ENCODE data around the gene FBLN1. TPM values are rescaled to one million over a fixed set of nuclear protein-coding genes. Genes with fewer than 3 reads are reported as not detected.
"Not testable (repeated sequence)": the region's sequence is repeated elsewhere in the genome, so short reads cannot be mapped to it uniquely, and the experiment has no call there.

The FBLN1 gene
- total RNA-seq, 1 donor from 2014 or later, result 82.8 TPM

DNA sequence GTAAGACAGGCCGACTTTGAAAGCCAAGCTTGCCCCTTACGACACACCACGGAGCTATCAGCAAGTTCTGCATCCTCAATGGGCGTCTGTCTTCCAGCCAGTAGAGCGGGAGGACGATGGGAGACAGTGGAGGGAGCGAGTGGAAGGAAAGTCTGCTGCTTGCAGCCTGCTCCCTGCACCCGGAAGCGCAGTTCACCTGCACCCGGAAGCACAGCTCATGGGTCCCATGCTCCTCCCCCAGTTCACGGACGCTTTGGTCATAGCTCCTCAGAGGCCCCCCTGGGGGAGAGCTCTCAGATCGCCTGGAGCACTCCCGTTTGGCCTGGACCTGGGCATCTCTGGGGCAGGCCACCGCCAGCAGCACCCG, 51.3 kb downstream of the FBLN1 start:
- H3K27me3 ChIP-seq (ENCODE audit: low read depth), result peaks cover 17% of the 10 kb centered on the region
- H3K4me3 ChIP-seq, result no peak overlapping the region
- H3K4me1 ChIP-seq, result peaks cover 40% of the 10 kb centered on the region
- H3K9me3 ChIP-seq (replicated peaks), result no peaks in the 10 kb centered on the region
- intact Hi-C loops (cut with micrococcal nuclease), result loop anchor here (5.0 to 10.0 kb wide), 2 partner anchors 112 to 269 kb away; partner anchors contain the start of gene UPK3A
- TF ChIP-seq, protein P1, sequence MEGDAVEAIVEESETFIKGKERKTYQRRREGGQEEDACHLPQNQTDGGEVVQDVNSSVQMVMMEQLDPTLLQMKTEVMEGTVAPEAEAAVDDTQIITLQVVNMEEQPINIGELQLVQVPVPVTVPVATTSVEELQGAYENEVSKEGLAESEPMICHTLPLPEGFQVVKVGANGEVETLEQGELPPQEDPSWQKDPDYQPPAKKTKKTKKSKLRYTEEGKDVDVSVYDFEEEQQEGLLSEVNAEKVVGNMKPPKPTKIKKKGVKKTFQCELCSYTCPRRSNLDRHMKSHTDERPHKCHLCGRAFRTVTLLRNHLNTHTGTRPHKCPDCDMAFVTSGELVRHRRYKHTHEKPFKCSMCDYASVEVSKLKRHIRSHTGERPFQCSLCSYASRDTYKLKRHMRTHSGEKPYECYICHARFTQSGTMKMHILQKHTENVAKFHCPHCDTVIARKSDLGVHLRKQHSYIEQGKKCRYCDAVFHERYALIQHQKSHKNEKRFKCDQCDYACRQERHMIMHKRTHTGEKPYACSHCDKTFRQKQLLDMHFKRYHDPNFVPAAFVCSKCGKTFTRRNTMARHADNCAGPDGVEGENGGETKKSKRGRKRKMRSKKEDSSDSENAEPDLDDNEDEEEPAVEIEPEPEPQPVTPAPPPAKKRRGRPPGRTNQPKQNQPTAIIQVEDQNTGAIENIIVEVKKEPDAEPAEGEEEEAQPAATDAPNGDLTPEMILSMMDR (IDR thresholded peaks at IDR 0.05; ENCODE audit: borderline replicate concordance), result peak; percentile 25
- peak overlapping the region; percentile 81 for H3K27ac ChIP-seq (replicated peaks)
- DNase-seq, result no peak
- peaks cover under 1% of the 10 kb centered on the region for H3K36me3 ChIP-seq

- Histone ChIP-seq H3K27ac (replicated peaks) (no peak overlapping the region), H3K27me3 (ENCODE audit: low read depth) (peaks cover 17% of the 10 kb centered on the region), H3K9me3 (replicated peaks) (peaks cover 5% of the 10 kb centered on the region), H3K4me3 (no peak overlapping the region), H3K4me1 (peaks cover 39% of the 10 kb centered on the region), H3K36me3 (peaks cover 7% of the 10 kb centered on the region)
- TF ChIP-seq, protein P1 (IDR thresholded peaks at IDR 0.05; ENCODE audit: borderline replicate concordance), result no peak
- intact Hi-C loops (cut with micrococcal nuclease), result loop anchor here (5.0 to 10.0 kb wide), 2 partner anchors 113 to 270 kb away; partner anchors contain the start of gene UPK3A
- DNase-seq, result no peak
Observed at GRCh38 chr22:45554861-45555260, 52.2 kb downstream of the FBLN1 start.

- Histone ChIP-seq H3K36me3 (peaks cover 14% of the 10 kb centered on the region), H3K9me3 (replicated peaks) (peaks cover 16% of the 10 kb centered on the region), H3K4me1 (peaks cover 14% of the 10 kb centered on the region)
- not testable (repeated sequence) for H3K27me3 ChIP-seq (ENCODE audit: low read depth); H3K4me3 ChIP-seq; DNase-seq; H3K27ac ChIP-seq (replicated peaks)
- intact Hi-C loops (cut with micrococcal nuclease), result loop anchor here (10.0 kb wide), 1 partner anchor 273 kb away; the partner anchor contains the start of gene UPK3A
Observed at GRCh38 chr22:45557926-45558325, 55.2 kb downstream of the FBLN1 start.

GRCh38 chr22:45560092-45560491, 57.4 kb downstream of the FBLN1 start:
- DNase-seq; H3K27ac ChIP-seq (replicated peaks); intact Hi-C loops (cut with micrococcal nuclease); H3K27me3 ChIP-seq (ENCODE audit: low read depth); H3K4me3 ChIP-seq: not testable (repeated sequence)
- peaks cover 14% of the 10 kb centered on the region for H3K36me3 ChIP-seq
- H3K9me3 ChIP-seq (replicated peaks), result peaks cover 16% of the 10 kb centered on the region
- peaks cover 12% of the 10 kb centered on the region for H3K4me1 ChIP-seq

DNA sequence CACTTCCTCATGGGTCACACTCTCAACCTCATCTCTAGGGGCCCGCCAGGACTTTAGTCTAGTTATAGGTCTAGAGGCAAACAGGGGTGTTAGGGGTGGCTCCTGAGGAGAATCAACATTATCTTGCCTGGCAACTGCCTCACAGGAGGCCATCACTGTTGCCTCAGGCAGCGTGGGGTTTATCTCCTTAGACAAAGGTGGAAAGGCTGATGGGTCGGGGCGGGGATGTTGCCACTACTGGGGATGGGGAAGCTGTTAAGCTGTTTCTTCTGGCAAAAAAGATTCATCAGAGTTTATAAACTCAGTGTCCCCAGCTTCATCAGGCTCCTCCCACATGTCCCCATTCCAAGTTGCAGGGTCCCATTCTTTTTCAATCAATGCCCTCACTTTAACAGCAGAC, 58.1 kb downstream of the FBLN1 start:
- peaks cover 14% of the 10 kb centered on the region for H3K36me3 ChIP-seq
- DNase-seq; H3K27me3 ChIP-seq (ENCODE audit: low read depth); H3K4me3 ChIP-seq; H3K27ac ChIP-seq (replicated peaks); intact Hi-C loops (cut with micrococcal nuclease): not testable (repeated sequence)
- H3K9me3 ChIP-seq (replicated peaks), result peaks cover 16% of the 10 kb centered on the region
- H3K4me1 ChIP-seq, result peaks cover 14% of the 10 kb centered on the region

DNA sequence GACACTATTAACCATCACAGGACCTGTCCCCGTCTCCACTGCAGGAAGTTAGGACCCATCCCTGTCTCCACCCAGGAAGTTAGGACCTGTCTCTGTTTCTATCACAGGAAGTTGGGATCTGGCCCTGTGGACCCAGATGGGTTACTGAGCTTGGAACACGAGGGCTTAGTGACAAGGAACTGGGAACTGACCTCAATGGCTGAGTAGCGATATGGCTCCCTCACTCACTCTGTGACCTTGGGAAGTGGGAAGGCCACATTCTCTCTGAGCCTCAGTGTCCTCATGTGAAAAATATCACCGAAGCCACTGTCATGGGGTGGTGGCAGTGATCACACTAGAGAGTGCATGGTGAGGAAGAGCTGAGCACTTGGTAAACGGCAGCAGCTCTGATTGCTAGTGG, 59.4 kb downstream of the FBLN1 start:
- Histone ChIP-seq H3K9me3 (replicated peaks) (peaks cover 16% of the 10 kb centered on the region), H3K27ac (replicated peaks) (no peak overlapping the region), H3K4me3 (no peak overlapping the region), H3K27me3 (ENCODE audit: low read depth) (peaks cover 8% of the 10 kb centered on the region), H3K4me1 (peaks cover 14% of the 10 kb centered on the region), H3K36me3 (peaks cover 14% of the 10 kb centered on the region)
- intact Hi-C loops (cut with micrococcal nuclease), result no loop called here
- TF ChIP-seq, protein P1 (IDR thresholded peaks at IDR 0.05; ENCODE audit: borderline replicate concordance), result no peak
- no peak for DNase-seq

- H3K27me3 ChIP-seq (ENCODE audit: low read depth), result peaks cover 13% of the 10 kb centered on the region
- H3K4me1 ChIP-seq, result peaks cover 14% of the 10 kb centered on the region
- DNase-seq, result no peak
- H3K4me3 ChIP-seq, result no peak overlapping the region
- H3K9me3 ChIP-seq (replicated peaks), result peaks cover 16% of the 10 kb centered on the region
- H3K27ac ChIP-seq (replicated peaks), result no peak overlapping the region
- peaks cover 14% of the 10 kb centered on the region for H3K36me3 ChIP-seq
- TF ChIP-seq, protein P1 (IDR thresholded peaks at IDR 0.05; ENCODE audit: borderline replicate concordance), result no peak
- intact Hi-C loops (cut with micrococcal nuclease), result no loop called here
Observed at GRCh38 chr22:45562537-45563361, 60.1 kb downstream of the FBLN1 start.

Measured in left ventricle myocardium inferior (tissue), 1 donor.